ENCODE data around the gene RAB12.
A peak's percentile ranks its signal among the peaks of the same experiment; 100 is the strongest.

Gene RAB12

DNA sequence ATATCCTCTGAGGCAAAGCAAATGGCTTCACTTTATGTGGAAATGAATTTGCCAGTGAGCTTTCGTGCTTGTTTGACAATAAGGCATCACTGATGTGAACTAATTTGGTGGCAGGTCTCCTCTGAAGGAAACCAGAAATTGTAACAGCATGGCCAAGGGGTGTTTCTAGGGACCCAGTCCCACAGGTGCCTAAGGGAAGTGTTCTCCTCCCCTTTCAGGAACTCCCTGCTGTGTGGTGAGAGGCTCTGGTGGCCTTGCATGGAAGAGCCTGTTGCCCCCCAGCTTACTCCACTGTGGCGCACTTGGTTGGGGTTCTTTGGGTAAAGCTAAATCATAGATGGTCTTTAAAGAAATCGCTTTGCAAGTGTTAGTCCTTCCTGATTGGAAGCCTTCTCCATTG lies 20.4 kb downstream of the RAB12 start:
- Mint-ChIP-seq H3K4me1 (no peaks in the 10 kb centered on the region), H3K4me3 (no peak overlapping the region), H3K27ac (no peak overlapping the region)

DNA sequence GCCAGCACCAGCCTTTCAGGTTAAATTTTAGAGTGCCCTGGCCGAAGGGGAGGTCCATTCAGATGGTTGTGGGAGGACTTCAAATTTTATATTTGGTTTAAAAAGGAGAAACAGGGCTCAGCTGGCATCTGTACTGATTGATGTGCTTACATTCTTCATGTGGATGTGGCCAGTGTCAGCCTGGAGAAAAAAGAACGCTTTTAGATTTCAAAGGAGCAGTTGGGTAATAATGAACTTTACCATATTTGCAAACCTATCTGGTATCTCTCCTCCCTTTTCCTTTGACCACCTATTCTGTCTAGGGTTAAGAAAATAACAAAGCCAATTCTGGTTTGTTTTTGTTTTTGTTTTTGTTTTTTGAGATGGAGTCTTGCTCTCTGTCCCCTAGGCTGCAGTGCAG lies 21.3 kb downstream of the RAB12 start:
- no peaks in the 10 kb centered on the region for H3K4me1 Mint-ChIP-seq
- TF ChIP-seq, protein P1, sequence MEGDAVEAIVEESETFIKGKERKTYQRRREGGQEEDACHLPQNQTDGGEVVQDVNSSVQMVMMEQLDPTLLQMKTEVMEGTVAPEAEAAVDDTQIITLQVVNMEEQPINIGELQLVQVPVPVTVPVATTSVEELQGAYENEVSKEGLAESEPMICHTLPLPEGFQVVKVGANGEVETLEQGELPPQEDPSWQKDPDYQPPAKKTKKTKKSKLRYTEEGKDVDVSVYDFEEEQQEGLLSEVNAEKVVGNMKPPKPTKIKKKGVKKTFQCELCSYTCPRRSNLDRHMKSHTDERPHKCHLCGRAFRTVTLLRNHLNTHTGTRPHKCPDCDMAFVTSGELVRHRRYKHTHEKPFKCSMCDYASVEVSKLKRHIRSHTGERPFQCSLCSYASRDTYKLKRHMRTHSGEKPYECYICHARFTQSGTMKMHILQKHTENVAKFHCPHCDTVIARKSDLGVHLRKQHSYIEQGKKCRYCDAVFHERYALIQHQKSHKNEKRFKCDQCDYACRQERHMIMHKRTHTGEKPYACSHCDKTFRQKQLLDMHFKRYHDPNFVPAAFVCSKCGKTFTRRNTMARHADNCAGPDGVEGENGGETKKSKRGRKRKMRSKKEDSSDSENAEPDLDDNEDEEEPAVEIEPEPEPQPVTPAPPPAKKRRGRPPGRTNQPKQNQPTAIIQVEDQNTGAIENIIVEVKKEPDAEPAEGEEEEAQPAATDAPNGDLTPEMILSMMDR (IDR thresholded peaks at IDR 0.05) = no peak
- H3K27ac Mint-ChIP-seq = peak overlapping the region; percentile 77
- H3K4me3 Mint-ChIP-seq = no peak overlapping the region
- peaks cover 53% of the 10 kb centered on the region for H3K36me3 Mint-ChIP-seq (ENCODE audit: low read depth)
- no peaks in the 10 kb centered on the region for H3K27me3 Mint-ChIP-seq (ENCODE audit: low read depth, poor library complexity)
- DNase-seq = no peak
- no peaks in the 10 kb centered on the region for H3K9me3 Mint-ChIP-seq

More for the DNA sequence above, 20.4 kb downstream of the RAB12 start:
- Mint-ChIP-seq H3K36me3 (ENCODE audit: low read depth) (peaks cover 44% of the 10 kb centered on the region), H3K9me3 (no peaks in the 10 kb centered on the region), H3K27me3 (ENCODE audit: low read depth, poor library complexity) (no peaks in the 10 kb centered on the region)
- no peak for DNase-seq
- TF ChIP-seq, protein P1 (IDR thresholded peaks at IDR 0.05) = no peak

DNA sequence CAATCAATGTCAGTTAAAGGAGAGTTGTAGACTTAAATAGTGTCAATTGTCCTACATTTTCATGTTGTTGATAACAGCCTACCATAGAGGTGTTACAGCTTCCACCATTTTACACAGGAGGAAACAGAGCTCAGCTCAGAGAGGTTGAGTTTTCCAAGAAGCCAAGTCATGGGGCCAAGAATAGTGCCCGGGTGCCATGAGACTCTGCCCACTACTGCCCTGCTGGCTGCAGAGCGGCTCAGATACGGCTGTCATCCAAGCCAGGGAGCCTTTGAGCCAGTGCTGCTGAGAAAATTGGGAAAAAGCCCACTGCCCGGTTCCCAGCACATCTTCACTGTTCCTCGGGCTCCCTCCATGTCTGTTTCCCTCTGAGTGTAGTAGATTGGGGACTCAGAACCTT lies 22.0 kb downstream of the RAB12 start:
- no peak for DNase-seq
- H3K27me3 Mint-ChIP-seq (ENCODE audit: low read depth, poor library complexity) = no peaks in the 10 kb centered on the region

DNA sequence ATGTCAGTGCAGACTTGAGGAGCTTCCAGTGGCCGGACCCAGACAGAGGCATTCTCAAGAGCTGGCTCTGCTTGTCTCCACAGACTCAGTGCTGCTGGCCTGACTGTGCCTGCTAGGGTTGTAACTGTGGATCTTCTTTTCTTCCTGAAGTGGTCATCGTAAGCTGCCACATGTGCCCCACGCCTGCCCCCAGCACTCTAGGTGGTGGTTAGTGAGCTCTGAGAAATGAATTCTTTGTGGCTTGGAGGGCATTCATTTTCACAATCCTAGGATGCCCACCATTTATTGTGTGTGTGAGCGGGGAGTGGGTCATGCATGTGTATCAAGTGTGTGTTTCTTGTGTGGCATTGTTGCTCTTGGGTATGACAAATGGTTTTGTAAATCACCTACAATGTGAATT lies 23.1 kb downstream of the RAB12 start:
- Mint-ChIP-seq H3K27me3 (ENCODE audit: low read depth, poor library complexity) (no peaks in the 10 kb centered on the region), H3K9me3 (no peaks in the 10 kb centered on the region), H3K4me3 (no peak overlapping the region), H3K36me3 (ENCODE audit: low read depth) (peaks cover 50% of the 10 kb centered on the region), H3K27ac (no peak overlapping the region), H3K4me1 (no peaks in the 10 kb centered on the region)
- TF ChIP-seq, protein P1 (IDR thresholded peaks at IDR 0.05) = no peak
- no peak for DNase-seq

More for the DNA sequence above, 22.0 kb downstream of the RAB12 start:
- TF ChIP-seq, protein P1 (IDR thresholded peaks at IDR 0.05) = no peak
- Mint-ChIP-seq H3K9me3 (no peaks in the 10 kb centered on the region), H3K27ac (no peak overlapping the region), H3K4me3 (no peak overlapping the region), H3K4me1 (no peaks in the 10 kb centered on the region), H3K36me3 (ENCODE audit: low read depth) (peaks cover 53% of the 10 kb centered on the region)

DNA sequence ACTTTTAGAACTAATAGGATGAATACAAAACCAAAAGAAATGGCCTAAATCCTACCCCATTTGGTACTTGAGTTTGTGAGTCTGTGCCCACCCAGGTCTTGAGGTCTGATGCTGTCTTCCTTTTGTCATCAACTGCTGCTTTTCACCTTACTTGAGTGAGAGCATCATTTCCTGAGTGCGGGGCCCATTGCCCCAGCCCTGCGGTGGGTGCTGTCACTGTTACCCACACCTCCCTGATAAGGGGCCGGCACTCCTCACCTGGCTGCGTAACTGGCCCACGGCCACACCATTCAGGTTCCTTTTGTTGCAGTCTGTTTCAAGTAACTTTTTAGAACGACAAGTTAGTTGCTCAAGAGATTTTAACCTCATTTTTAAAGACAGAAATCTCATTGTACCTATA lies 25.3 kb downstream of the RAB12 start:
- DNase-seq = no peak
- H3K4me3 Mint-ChIP-seq = no peak overlapping the region
- TF ChIP-seq, protein P1 (IDR thresholded peaks at IDR 0.05) = no peak
- H3K27me3 Mint-ChIP-seq (ENCODE audit: low read depth, poor library complexity) = no peaks in the 10 kb centered on the region
- no peaks in the 10 kb centered on the region for H3K9me3 Mint-ChIP-seq
- H3K36me3 Mint-ChIP-seq (ENCODE audit: low read depth) = peaks cover 66% of the 10 kb centered on the region
- no peaks in the 10 kb centered on the region for H3K4me1 Mint-ChIP-seq
- H3K27ac Mint-ChIP-seq = no peak overlapping the region

DNA sequence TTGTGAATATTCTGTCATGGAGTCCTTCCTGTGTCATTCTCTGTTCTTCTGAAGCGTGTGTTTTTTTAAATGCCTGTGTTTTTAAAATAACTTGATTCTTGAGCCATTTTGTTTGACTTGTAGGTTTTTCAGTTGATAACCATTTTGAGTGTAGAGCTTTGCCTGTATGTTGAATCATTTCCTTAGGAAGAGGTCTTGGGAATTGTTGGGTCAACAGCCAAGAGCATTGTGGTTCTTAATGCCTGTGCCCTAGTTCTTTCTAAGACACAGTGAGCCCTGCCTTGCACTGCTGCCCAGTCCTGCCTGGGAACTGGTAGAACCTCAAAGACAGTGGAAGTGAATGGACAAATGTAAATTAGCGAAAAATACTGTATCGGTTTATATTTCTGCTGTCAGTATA lies 25.9 kb downstream of the RAB12 start:
- peaks cover 70% of the 10 kb centered on the region for H3K36me3 Mint-ChIP-seq (ENCODE audit: low read depth)
- no peaks in the 10 kb centered on the region for H3K27me3 Mint-ChIP-seq (ENCODE audit: low read depth, poor library complexity)
- no peaks in the 10 kb centered on the region for H3K9me3 Mint-ChIP-seq
- peak overlapping the region; percentile 86 for H3K27ac Mint-ChIP-seq
- DNase-seq = no peak
- H3K4me3 Mint-ChIP-seq = no peak overlapping the region
- no peaks in the 10 kb centered on the region for H3K4me1 Mint-ChIP-seq
- TF ChIP-seq, protein P1 (IDR thresholded peaks at IDR 0.05) = no peak

Measured in nephron progenitor cell (in vitro differentiated cells).